ENCODE results near the gene SART1.

SART1 gene

GRCh38 chr11:66026017-66026529 is 64.5 kb downstream of the SART1 start, which contains the start of gene CATSPER1:
Gene CATSPER1, minus strand, starts transcription at chr11:66026479. Its CDS starts 100 bp downstream, at chr11:66026379.
- Histone ChIP-seq H3K9me3 (ENCODE audit: control insufficient read depth in 2 of 2, low read length in 2 of 2) (no peaks in the 10 kb centered on the region), H3K27ac (ENCODE audit: low read depth in 2 of 2, low read length in 2 of 2) (no peak within 1 kb of the TSS), H3K4me1 (ENCODE audit: control insufficient read depth in 2 of 2, insufficient read depth in 2 of 2, low read length in 2 of 2) (no peaks in the 10 kb centered on the region), H3K27me3 (ENCODE audit: control insufficient read depth in 2 of 2, insufficient read depth in 2 of 2, low read length in 2 of 2) (peaks cover 4 to 12% of the 10 kb centered on the region in 2 donors), H3K9ac (ENCODE audit: low read depth in 1 of 2, low read length in 2 of 2) (no peak within 1 kb of the TSS), H3K36me3 (ENCODE audit: control insufficient read depth in 2 of 2, insufficient read depth in 2 of 2, low read length in 2 of 2) (no peaks in the 10 kb centered on the region), H3K4me3 (ENCODE audit: low read length in 2 of 2) (no peak within 1 kb of the TSS)

Data from mucosa of rectum (tissue), 2 donors.